Uterus (tissue), 2 donors: ENCODE data around the gene MGARP.

Experiments
- CTCF ChIP-seq, 4 experiments: fragments of 200-600 bp in 2 of 4; fragments of 450-650 bp in 2 of 4; sonication (generic) in 2 of 4; IDR thresholded peaks; one replicate each; pipeline ENCODE4 v1.5.1; 2016 to 2019; ENCODE audit warnings: antibody characterized with exemption in 4 of 4, mild to moderate bottlenecking in 2 of 4, moderate library complexity in 1 of 4
- POLR2A ChIP-seq, 2 donors: fragments of 450-650 bp; IDR thresholded peaks; one replicate each; pipeline ENCODE4 v1.6.1; 2016; ENCODE audit warnings: antibody characterized with exemption in 2 of 2, mild to moderate bottlenecking in 1 of 2, moderate library complexity in 1 of 2

DNA sequence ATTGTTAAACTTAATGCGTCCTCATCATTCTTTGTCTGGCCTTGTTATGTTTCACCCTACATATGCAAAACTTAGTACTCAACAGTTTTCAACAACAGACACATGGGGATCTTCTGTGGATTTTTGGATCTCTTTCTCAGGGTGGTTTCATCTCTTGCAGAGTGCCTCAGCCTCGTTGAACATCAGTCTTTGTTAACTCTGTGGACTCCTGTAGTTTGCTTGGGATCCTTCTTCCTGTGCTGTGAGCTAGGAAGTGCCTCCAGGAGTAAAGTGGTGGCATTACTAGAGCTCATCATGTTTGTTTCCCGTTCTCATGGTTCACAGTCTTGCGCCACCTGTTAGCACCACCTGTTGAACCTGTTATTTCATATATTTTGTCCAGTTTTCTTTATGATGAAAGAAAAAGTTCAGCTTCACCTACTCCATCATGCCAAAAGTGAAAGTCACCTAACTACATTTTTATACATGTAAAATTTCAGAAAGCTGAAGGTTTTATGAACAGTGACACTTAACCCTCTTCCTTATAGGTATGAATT is 49.7 kb upstream of the MGARP start:
- TF ChIP-seq CTCF (IDR thresholded peaks at IDR 0.05) (no peak), POLR2A (IDR thresholded peaks at IDR 0.05) (no peak)
